ENCODE data around the gene CCBE1.

Gene CCBE1

DNA sequence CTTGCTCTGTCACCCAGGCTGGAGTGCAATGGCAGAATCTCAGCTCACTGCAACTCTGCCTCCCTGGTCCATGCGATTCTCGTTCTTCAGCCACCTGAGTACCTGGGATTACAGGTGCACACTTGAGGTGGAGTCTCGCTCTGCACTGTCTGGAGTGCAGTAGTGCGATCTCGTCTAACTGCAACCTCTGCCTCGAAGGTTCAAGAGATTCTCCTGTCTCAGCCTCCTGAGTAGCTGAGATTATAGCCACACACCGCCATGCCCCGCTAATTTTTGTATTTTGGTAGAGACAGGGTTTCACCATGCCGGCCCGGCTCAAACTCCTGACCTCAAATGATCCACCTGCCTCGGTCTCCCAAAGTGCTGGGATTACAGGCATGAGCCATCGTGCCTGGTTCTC, 83.3 kb downstream of the CCBE1 start:
- DNase-seq: no peak

DNA sequence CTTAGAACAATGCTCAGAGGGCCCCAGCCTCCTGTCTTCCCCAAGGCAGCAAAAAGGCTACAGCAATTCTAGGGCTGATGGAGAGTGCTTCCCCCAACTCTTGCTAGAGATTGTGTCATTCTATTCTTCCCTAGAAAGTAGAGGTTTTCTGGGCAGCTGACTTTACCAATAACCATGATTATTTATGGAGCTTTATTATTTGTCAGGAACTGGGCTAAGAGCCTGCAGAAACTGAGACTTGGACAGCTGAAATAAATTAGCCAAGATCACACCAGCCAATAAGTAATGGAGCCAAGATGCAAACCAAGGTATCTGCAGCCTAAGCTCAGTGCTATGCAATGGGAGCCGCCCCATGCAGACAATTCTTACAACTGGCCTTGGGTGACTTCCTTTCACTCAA, 84.8 kb downstream of the CCBE1 start:
- peak; percentile 61 for DNase-seq

DNA sequence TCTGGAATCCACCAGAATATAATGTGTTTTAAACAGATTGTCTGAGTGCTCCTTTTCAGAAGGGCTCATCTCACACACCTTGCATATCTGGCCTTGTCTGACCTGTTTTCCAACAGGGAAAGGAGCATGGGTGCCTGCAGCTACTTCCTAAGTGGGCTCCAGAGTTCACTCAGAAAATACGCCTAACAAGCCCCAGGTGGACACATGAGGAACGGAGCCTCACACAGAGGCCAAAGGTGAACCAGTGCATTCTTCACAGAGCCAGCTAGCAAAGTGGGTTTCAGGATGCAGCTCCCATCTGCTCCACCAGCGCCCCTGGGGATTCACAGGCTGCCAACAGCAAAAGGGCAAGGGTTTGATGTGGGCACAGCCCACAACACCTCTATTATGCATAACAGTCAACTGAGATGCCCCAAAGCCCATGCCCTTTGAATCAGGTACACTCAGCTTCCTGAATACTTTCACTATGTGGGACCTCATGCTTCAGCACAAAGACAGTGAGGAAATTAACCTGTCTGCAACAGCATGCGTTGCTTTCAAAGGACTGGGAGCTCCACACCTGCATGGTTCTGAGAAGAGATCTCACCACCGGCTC, 86.6 kb downstream of the CCBE1 start:
- no peak for DNase-seq

DNA sequence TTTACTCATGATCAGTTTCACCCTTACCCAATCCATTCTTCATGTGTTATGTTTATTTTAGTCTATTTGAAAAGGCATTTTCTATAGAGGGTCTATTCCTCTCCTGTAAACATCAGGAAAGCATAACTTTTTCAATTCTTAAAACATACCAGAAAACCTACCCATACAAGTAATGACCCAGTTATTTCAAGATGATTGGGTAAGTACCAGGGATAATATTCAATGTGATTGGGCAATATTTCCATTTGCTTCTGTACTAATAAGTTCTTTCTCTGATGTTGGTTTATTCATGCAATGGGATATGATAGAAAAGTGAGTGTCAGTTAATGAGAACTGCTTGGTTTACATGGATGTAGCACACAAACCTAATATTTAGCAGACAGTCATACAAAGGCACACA, 87.6 kb downstream of the CCBE1 start:
- DNase-seq: no peak

DNA sequence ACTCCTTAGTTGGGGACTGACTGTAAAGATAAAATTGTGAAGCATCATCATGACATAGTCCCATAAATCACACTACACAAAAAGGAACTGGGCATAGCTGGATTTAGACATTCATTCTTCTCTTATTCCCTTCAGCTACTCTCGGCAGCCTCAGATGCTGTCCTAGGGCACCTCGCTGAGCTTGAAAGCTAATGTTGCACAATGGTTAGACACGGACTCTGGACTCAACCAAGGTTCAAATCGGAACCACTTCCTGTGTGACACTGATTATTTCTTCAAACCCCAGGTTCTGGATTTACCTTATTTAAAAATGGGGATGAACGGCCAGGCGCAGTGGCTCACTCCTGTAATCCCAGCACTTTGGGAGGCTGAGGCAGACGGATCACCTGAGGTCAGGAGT, 89.8 kb downstream of the CCBE1 start:
- no peak for DNase-seq

DNA sequence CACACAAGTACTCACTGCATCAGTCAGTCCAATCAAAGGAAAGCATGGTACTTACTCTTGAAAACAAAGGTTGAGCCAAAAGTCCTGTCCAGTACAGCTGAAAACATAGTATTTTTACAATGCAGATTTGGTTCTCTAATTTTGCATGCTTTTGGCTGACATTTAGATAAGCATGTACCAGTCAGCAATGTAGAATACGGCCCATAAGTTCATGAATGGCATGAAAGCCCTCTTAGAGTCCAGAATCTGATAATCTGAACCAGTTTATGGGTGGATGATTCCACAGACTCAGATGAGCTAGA, 90.2 kb downstream of the CCBE1 start:
- no peak for DNase-seq

DNA sequence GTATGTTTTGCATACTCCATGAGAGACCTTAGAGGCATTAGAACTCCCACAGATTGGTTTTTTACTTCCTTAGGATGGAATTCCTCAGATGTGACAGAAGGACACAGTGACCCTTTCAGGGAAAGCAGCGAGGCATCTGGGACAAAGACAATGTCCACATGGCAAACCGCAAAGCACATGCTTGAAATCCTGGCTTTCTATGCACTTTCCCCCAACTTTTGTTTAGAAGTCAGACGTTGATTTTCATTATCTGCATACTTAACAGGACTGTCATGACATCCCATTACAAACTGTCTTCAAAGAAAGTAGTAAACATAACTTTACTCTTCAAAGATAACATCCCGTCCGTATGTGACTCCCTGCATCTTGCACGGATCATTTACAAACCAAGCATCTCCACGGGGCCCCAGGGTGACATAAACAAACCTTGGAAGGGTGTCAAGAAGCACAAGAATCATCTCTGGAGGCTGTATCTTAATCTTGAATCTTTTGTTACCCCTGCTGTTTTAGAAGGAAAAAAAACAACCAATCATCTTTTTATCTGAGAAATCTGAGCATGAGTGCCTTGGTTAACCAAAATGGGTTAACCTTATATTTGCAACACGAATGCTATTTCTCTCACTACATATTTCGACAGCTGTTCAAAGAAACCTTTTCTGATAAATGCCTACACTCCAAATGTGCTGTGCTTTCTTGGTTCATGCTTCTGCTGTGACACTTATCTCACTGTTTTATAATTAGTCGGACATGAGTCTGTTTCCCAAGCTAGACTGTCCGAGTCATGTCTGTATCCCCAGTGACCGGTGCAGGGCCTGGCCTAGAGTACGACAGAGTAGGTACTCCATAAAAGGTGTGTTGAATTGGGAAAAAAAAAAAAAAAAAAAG, 90.8 kb downstream of the CCBE1 start:
- peak; percentile 77 for DNase-seq

DNA sequence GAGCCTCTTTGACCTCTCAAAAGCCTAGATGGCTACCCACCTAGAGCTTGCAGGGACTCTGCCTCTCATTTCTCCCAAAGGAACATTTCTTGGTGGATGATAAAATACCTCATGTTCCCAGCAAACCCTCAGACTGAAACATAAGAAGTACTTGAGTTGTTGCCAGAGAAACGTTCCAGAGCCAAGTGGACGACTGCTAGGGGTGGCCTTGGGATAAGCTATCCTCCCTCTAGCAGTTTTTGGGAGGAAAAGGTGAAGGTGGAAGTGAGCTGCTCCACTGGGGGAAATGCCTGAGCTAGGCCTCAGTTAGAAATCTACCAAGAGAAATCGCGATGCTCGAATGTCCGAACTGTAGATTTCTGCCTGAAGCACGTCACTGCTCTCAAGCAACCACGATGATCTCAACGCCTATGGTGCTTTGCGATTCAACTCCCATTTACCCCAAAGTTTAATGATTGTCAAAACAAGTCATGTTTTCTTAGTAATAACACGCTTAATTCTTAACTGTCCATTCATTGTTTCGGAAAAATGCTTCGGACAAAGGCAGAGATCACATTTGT, 91.5 kb downstream of the CCBE1 start:
- DNase-seq: no peak

DNA sequence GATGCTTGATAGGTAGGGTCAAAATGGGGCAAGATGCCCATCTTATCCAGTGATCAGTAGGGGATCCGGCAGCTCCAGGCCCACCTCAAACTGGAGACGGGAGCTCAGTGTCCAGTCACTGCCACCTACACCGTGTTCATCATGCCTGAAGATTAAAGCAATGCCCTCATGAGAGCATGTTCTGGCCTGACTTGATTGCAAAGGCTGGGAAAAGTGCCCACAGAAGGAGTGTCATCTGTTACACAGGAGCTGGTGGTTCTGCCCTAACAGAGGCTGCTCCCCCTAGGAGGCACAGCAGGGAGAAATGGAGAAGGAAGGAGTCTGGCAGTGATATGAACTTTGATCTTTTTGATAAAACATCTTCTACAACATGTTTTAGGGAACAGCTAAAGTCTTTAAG, 92.3 kb downstream of the CCBE1 start:
- no peak for DNase-seq

DNA sequence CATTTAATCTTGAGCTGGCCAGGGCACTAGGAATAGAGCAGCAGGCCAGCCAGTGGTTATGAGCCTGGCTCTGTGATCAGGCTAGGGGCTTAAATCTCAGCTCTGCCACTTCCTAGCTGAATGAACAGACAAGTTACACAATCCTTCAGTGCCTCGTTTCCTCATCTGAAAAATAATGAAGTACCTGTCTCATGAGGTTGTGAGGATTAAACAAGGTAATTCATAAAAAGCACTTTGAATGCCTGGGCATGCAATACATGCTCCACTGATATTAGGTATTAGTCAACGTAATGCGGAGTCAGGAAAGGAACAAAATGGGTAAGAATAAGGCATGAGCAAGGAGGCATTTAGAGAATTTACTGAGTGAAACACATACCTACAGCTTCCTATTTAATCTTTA, 100.2 kb downstream of the CCBE1 start:
- no peak for DNase-seq

DNA sequence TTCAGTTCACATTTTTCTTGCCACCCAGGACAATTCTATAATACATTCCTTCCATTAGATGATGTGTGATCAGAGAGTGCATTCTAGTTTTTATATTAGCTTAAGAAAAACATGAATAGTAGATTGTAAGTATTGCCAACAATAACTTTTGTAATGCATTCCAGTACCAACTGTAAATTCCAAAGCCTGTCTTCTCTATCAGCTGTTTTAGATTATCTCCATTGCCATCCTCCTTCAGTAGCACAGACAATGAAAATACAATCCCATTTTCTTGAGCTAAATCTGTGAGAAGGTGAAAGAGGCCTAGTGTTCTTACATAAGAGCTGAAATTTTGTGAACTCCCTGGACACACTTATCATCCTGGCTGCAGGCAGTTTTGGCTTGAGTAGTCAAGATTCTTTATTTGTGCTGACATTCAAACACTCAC, 103.9 kb downstream of the CCBE1 start:
- peak; percentile 92 for DNase-seq

DNA sequence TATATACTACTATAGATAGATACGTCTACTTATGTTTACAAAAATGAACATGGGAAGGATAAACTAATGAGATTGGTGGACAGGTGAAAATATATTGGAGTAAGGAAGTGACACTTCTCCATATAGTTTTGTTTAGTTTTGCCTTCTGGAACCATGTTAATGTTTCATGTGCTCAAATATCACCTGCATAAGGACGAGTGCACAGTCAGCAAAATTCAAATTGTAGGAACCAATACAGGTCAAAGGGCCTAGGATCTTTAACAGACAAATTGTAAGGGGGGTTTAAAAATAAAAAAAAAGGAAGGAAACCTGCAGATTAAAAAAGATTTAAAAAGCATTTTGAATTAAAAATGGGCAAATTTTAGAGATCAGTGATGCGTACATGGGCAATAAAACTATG, 104.6 kb downstream of the CCBE1 start:
- no peak for DNase-seq

DNA sequence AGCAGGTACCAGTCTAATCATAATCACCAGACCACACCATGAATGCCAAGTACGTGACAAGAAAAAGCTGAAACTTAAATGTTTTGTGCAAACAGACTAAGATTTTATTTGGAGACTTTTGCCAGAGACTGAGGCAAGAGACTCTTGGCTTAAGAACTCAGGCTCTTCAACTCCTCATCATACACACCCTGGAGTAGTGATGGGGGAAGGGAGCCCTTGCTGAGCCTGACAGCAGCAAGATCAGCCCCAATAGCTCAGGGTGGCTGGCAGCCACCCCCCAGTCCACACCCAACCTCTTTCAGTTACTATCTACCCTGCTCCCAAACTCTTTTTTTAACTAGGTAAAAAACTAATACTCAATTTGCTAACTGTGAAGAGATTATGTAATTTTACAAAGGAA, 114.8 kb downstream of the CCBE1 start:
- DNase-seq: no peak

DNA sequence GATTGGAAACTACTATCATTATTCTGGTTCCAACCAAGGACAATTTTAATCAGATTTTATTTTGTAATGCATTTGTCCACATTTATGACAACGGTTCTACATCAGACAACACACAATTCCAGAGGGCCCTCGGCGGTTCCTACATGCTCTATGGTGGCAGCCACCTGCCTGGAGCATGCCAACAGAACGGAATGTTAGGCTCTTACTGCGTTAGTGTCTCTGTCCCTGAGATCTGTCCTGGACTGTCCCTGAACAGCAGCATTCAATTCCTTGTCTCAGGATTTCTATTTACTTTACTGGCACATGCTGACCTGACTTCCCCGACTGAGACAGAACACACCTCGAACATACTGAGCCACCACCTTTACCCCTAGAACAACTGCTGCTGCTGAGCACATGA, 117.7 kb downstream of the CCBE1 start:
- no peak for DNase-seq

DNA sequence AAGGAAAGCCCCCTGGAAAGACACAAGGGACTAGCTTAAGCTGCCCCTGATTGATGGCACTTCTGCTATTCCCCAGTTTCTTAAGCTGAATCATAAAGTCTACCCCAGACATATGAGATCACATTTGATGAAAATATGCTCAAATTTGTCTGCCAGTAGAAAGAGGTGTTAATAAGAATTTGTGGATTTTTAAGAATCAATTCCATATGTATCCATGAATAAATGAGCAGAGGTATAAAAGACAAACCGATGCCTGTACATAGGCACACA, 119.9 kb downstream of the CCBE1 start:
- no peak for DNase-seq

DNA sequence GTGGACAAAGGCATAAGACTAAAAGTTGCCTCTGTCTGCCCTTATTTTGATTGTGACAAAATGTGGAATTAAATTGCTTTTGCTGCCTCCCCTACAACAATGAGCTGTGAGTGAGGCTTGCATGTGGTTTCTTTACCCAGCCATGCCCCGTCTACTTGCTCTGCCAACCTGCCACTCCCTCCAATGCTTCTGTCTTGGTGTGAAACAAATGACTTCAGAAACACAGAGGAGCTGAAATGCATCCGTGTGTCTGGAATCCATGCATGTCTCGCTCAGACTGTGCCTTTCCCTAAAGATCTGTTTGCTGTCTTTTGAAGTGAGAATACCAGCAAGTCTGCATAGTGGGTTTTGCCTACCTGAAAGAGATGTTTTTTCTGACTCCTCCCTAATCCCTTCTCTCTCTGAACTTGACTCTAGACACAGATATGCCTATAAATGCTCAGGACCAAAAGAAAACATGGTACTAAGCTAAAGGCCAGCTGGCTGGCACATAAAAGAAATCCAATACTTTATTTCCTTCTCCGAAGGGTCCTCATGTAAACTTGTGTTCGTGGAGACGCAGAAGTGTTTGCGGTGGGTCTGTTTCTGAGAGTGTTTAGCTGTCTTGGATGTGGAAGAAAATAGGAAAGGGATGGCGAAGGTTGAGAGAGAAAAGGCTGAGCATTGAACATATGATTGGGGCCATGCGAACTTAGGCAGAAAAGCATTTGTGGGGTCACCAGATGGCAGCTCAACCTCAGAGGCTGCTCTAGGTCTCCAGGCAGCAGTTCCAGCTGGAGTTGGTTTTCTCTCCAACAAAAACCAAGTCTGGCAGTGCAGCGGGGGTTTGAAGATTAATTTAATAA, 120.5 kb downstream of the CCBE1 start:
- DNase-seq: peak; percentile 15

DNA sequence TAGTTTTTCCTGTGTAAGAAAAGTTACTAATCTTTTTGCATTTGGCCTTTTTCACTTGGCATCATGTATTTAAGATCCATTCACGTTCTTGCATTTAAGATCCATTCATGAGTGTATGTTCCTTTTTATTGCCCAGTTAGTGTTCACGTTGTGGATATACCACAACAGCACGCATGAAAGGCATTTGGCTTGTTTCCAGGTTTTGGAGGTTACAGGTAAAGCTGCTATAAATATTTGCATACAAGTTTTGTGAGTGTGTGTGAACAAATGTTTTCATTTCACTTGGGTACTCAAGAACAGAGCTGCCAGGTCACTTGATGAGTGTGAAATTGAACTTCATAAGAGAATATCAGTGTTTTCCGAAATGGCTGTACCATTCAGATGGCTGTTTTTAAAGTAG, 121.2 kb downstream of the CCBE1 start:
- no peak for DNase-seq

DNA sequence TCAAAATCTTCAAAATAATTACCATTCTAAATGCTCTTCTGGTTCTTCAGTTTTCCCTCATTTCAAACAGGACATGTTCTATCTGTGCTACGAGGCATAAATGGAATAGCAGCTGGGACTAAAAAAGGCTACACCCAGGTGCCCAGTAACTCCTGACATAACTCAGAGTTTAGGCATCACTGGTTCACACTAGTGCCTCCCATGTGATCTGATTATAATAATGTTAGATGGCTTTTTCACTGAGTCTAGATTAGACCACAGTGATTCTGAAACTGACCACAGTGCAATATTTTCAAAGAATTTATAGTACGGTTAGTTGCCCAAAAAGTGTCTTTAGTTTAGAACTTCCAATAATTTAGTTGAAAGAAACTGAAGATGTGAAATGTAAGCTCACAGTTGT, 123.3 kb downstream of the CCBE1 start:
- no peak for DNase-seq

DNA sequence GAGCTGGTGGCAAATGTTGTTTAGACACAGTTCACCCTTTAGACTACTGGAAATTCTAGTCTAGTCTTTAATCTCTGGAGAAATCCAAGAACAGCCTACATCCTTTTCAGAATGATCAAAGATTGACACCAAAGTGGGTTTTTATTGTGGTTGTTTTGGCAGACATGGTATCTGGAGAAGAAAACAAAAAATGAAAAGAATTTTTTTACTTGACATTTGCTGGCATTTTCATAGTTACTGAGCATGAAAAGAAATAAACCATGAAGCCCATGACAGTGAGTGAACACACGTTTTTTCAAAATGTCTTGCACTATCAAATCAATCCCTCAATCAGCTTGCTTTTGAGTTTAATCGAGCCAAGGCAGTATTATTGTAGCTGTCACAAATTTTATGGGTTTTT, 125.3 kb downstream of the CCBE1 start:
- DNase-seq: no peak

DNA sequence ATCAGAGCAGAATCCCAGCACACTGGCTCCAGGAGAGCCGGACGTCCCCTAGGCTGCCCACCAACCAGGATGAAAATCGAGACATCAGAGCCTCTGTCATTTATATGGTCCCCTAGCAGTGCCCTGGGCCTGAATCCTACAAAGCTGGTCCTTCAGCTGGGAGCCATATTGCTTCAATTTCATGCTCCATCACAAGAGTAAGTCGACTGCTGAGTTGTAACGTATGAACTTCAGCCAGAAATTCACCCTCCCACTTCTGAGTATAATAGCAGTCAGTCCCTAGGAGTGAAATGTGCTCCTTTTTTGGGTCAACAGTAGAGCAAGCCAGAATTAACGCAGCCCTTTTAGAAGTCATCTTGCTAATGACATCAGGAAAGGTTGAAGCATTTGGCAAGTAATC, 126.4 kb downstream of the CCBE1 start:
- DNase-seq: no peak

DNA sequence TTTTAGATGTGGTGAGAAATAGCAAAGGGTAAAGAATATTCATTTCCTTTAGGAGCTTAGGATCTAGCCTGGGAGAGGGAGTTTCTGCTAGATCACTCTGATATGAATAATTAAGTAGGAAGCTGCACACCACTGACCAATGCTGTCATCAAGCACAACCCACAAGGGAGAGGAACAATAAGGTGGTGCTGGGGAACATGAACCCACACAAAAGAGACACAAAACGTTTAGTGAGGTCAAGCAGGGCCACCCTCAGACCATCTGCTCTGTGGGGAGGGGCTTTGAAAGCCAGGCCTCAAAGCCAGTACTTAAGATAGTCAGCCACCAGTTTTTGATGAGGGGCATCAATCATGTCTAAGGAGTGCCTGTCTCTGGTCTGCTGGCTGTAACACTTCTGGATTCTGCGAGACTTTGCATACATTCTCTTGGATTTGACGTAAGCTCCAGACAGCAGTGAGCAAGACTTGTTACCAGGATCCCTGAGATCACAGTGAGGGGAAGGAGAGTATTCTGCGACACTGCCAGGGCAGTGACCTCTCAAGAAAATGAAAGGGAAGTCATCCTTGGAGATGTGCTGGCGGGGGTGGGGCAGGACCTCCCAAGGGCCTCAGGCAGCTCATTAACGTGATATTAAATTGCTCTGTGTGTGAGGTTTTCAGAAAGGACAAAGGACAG, 127.0 kb downstream of the CCBE1 start:
- DNase-seq: peak; percentile 44

DNA sequence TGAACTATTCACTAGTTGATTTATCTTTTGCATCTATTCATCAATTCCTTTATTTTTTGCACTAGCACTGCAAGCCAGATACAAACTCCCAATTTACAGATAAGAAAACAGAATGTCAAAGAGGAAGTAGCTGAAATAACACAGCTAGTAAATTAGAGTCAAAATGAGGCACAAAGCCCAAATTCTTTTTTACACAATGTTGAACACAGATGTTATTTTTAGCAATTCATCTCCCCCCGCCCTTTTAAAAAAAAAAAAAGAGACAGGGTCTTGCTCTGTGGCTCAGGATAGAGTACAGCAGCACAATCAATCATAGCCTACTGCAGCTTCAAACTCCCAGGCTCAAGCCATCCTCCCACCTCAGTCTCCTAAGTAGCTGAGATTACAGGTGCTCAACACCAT, 127.8 kb downstream of the CCBE1 start:
- no peak for DNase-seq

DNA sequence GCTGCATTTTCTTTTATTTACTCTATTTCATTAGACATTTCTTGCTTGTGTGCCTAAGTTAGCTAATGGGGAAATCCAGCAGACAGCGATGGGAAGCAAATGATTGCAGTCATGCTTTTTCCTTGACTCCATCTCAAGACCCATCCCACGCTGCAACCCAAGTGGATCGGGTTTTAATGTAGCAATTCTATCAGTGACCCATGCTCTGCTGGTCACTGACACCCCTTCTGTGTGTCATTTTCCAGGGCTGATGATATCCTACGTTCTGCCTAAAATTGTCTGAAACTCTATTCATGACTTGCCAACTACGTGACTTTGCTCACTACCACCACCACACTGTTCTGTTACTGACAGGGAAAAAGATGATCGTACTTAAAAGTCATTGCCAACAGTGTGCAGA, 129.8 kb downstream of the CCBE1 start:
- DNase-seq: no peak

Data from fibroblast of skin of back (primary cell).